ENCODE measurements around the gene ARHGAP10.
"Not testable (repeated sequence)": the region's sequence is repeated elsewhere in the genome, so short reads cannot be mapped to it uniquely, and the experiment has no call there.

ARHGAP10 gene

GRCh38 chr4:148068065-148068911, 336.4 kb downstream of the ARHGAP10 start:
- no peak for DNase-seq (ENCODE audit: low spot score)

- DNase-seq (ENCODE audit: low spot score) = no peak
Measured at GRCh38 chr4:148069086-148069894, 337.4 kb downstream of the ARHGAP10 start.

- DNase-seq (ENCODE audit: low spot score) = no peak
Measured at GRCh38 chr4:148069895-148070178, 337.9 kb downstream of the ARHGAP10 start.

GRCh38 chr4:148071009-148071408, 339.1 kb downstream of the ARHGAP10 start:
- DNase-seq (ENCODE audit: low spot score) = no peak

- no peak for DNase-seq (ENCODE audit: low spot score)
Measured at GRCh38 chr4:148072789-148073188, 340.9 kb downstream of the ARHGAP10 start.

GRCh38 chr4:148073349-148073748, 341.5 kb downstream of the ARHGAP10 start:
- DNase-seq (ENCODE audit: low spot score) = no peak

GRCh38 chr4:148074462-148074861, 342.6 kb downstream of the ARHGAP10 start:
- DNase-seq (ENCODE audit: low spot score) = no peak

- no peak for DNase-seq (ENCODE audit: low spot score)
Measured at GRCh38 chr4:148075438-148075837, 343.6 kb downstream of the ARHGAP10 start.

- no peak for DNase-seq (ENCODE audit: low spot score)
Measured at GRCh38 chr4:148076964-148077363, 345.1 kb downstream of the ARHGAP10 start.

- no peak for DNase-seq (ENCODE audit: low spot score)
Measured at GRCh38 chr4:148077581-148077980, 345.7 kb downstream of the ARHGAP10 start.

GRCh38 chr4:148078061-148078460, 346.2 kb downstream of the ARHGAP10 start:
- DNase-seq (ENCODE audit: low spot score) = no peak

- DNase-seq (ENCODE audit: low spot score) = no peak
Measured at GRCh38 chr4:148079961-148080360, 348.1 kb downstream of the ARHGAP10 start.

- DNase-seq (ENCODE audit: low spot score) = no peak
Measured at GRCh38 chr4:148081267-148081666, 349.4 kb downstream of the ARHGAP10 start.

GRCh38 chr4:148081745-148082144, 349.9 kb downstream of the ARHGAP10 start:
- DNase-seq (ENCODE audit: low spot score) = no peak

GRCh38 chr4:148083073-148083472, 351.2 kb downstream of the ARHGAP10 start:
- DNase-seq (ENCODE audit: low spot score) = not testable (repeated sequence)

GRCh38 chr4:148089624-148090023, 357.7 kb downstream of the ARHGAP10 start:
- no peak for DNase-seq (ENCODE audit: low spot score)

GRCh38 chr4:148090029-148090428, 358.1 kb downstream of the ARHGAP10 start:
- no peak for DNase-seq (ENCODE audit: low spot score)

- DNase-seq (ENCODE audit: low spot score) = no peak
Measured at GRCh38 chr4:148090503-148091476, 358.9 kb downstream of the ARHGAP10 start.

GRCh38 chr4:148091896-148092295, 360.0 kb downstream of the ARHGAP10 start:
- no peak for DNase-seq (ENCODE audit: low spot score)

GRCh38 chr4:148092316-148093014, 360.6 kb downstream of the ARHGAP10 start:
- DNase-seq (ENCODE audit: low spot score) = no peak

GRCh38 chr4:148093065-148093464, 361.2 kb downstream of the ARHGAP10 start:
- DNase-seq (ENCODE audit: low spot score) = no peak

GRCh38 chr4:148094149-148094548, 362.3 kb downstream of the ARHGAP10 start:
- no peak for DNase-seq (ENCODE audit: low spot score)

Measured in activated CD4-positive, alpha-beta T cell treated with anti-CD3 and anti-CD28 coated beads, Interleukin-2, Interleukin-4, amounts not matched to agents 100 ng/mL and 50 ng/mL, durations not matched to agents 16 hours and 8 hours (primary cell).